ENCODE measurements around the gene STK32B.

STK32B gene

GRCh38 chr4:5365071-5366008 is 314.1 kb downstream of the STK32B start:
- DNase-seq (ENCODE audit: low read depth), result no peak

- DNase-seq (ENCODE audit: low read depth), result no peak
Observed at GRCh38 chr4:5366009-5366386, 314.7 kb downstream of the STK32B start.

GRCh38 chr4:5366421-5366820 is 315.1 kb downstream of the STK32B start:
- DNase-seq (ENCODE audit: low read depth), result no peak

- DNase-seq (ENCODE audit: low read depth), result no peak
Observed at GRCh38 chr4:5368426-5368825, 317.1 kb downstream of the STK32B start.

GRCh38 chr4:5370286-5370685 is 319.0 kb downstream of the STK32B start:
- DNase-seq (ENCODE audit: low read depth), result no peak

GRCh38 chr4:5371415-5372190 is 320.3 kb downstream of the STK32B start:
- DNase-seq (ENCODE audit: low read depth), result no peak

- no peak for DNase-seq (ENCODE audit: low read depth)
Observed at GRCh38 chr4:5372198-5372597, 320.9 kb downstream of the STK32B start.

GRCh38 chr4:5373327-5373726 is 322.0 kb downstream of the STK32B start:
- no peak for DNase-seq (ENCODE audit: low read depth)

- DNase-seq (ENCODE audit: low read depth), result no peak
Observed at GRCh38 chr4:5374592-5374991, 323.3 kb downstream of the STK32B start.

- no peak for DNase-seq (ENCODE audit: low read depth)
Observed at GRCh38 chr4:5374994-5375393, 323.7 kb downstream of the STK32B start.

- no peak for DNase-seq (ENCODE audit: low read depth)
Observed at GRCh38 chr4:5376015-5376414, 324.7 kb downstream of the STK32B start.

- no peak for DNase-seq (ENCODE audit: low read depth)
Observed at GRCh38 chr4:5378002-5378401, 326.7 kb downstream of the STK32B start.

GRCh38 chr4:5379895-5380294 is 328.6 kb downstream of the STK32B start:
- no peak for DNase-seq (ENCODE audit: low read depth)

- no peak for DNase-seq (ENCODE audit: low read depth)
Observed at GRCh38 chr4:5381961-5382441, 330.7 kb downstream of the STK32B start.

- no peak for DNase-seq (ENCODE audit: low read depth)
Observed at GRCh38 chr4:5383191-5383980, 332.1 kb downstream of the STK32B start.

- DNase-seq (ENCODE audit: low read depth), result no peak
Observed at GRCh38 chr4:5385741-5386311, 334.5 kb downstream of the STK32B start.

GRCh38 chr4:5386921-5387320 is 335.6 kb downstream of the STK32B start:
- no peak for DNase-seq (ENCODE audit: low read depth)

GRCh38 chr4:5387457-5387856 is 336.2 kb downstream of the STK32B start:
- no peak for DNase-seq (ENCODE audit: low read depth)

GRCh38 chr4:5389756-5390310 is 338.6 kb downstream of the STK32B start:
- no peak for DNase-seq (ENCODE audit: low read depth)

- DNase-seq (ENCODE audit: low read depth), result no peak
Observed at GRCh38 chr4:5391492-5391891, 340.2 kb downstream of the STK32B start.

GRCh38 chr4:5393911-5394513 is 342.7 kb downstream of the STK32B start:
- no peak for DNase-seq (ENCODE audit: low read depth)

Measured in fibroblast of the conjunctiva (primary cell).